Measurements from ENCODE around the gene ETV7.
"Not testable (repeated sequence)": the region's sequence is repeated elsewhere in the genome, so short reads cannot be mapped to it uniquely, and the experiment has no call there.

The ETV7 gene

DNA sequence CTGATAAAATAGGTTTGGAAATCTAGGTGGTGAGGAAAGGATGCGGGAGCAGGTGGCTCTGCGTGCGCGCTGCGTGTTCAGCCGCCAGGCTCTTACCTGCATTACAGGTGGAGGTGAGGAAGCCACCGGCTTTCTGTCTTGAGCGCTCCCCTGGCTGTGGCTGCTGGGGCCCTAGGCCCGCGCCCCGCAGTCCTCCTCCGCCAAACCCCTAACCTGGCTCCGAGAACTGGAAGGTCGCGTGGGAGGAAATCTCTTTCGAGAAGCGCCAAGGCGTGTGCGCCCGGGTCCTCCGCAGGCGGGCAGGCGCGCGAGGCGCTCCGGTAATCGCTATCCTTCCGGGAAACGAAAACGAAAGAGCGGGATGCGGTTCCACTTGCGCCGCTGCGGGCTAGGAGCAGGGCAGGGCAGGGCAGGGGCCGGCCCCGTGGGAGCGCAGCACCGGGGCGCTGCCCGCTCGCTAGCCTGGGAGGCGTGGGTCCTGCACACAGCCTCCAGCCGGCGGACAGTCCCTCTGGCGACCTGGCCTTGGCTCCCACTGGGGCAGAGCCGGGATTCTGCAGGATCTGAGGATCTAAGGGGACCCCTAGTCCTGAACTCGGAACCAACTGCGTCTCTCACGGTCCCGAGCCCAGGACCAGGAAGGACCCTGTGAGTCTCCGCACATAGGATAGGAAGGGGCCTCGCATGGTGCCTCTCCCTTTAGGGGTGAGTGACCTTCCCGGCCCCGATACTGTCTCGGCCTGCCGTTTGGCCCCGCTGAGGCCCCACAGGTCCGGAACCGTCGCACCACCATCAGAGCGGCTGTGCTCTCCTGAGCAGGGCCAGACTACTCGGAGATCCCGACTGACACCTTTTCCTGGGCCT is at the start of gene ETV7:
ETV7 (minus strand) TSS at position 230 of the 864 bp plus-strand sequence; CDS start at position 102, 128 bp downstream.
- DNase-seq (ENCODE audit: low spot score), result no peak

DNA sequence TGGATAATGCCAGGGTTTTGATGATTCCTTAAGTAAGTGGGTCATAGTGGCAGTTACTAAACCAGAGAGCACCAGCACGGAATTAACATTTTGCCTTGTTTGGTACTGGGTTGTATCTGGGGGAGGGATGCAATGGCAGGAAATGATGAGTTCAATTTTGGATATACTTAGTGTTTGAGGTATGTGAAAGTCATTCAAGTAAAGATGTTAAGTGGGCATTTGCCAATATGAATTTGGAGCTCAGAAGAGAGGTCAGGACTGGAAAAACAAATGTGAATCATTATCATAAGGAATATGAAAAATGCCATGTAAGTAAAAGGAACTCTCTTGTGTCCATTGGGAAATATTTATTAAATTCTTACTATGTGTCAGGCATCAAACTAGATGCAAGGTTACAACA is 49.0 kb upstream of the ETV7 start:
- DNase-seq (ENCODE audit: low spot score), result no peak

DNA sequence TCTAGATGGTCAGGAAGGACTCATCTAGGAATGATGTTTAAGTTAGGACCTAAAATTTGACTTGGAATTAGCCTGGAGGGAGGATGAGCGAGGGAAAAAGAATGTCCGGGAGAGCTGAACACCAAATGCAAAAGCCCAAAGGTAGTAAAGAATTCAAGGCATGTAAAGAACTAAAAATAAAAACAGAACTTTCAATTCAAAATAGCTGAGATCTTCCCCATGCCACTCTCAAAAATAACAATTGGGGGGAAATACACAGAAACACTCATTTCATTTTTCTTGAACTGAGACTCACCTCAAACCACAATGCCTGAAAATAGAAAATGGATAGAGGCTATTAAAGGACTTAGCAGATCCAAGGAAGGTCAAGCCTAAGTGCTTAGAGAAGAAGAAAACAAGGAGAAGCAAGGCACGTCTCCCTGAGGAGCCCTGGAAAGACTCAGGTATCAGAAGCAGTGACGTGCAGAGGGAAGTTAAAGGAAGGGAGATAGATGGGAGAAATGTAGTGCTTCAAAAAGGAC is 44.7 kb upstream of the ETV7 start:
- DNase-seq (ENCODE audit: low spot score), result no peak

DNA sequence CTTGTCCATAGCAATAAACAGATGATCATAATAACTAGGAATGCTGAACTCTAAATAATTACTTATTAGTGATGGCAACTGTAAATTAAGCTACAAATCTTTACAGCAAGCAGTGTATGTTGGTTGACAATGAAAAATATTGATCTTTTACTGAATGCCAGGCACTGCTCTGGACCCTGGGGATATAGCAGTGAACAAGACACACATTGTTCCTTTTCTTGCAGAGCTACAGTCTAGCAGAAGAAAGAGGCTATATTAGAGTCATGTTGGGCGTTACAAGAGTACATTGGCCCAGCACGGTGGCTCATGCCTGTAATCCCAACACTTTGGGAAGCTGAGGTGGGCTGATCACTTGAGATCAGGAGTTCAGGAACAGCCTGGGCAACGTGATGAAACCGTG is 43.7 kb upstream of the ETV7 start:
- DNase-seq (ENCODE audit: low spot score), result no peak

DNA sequence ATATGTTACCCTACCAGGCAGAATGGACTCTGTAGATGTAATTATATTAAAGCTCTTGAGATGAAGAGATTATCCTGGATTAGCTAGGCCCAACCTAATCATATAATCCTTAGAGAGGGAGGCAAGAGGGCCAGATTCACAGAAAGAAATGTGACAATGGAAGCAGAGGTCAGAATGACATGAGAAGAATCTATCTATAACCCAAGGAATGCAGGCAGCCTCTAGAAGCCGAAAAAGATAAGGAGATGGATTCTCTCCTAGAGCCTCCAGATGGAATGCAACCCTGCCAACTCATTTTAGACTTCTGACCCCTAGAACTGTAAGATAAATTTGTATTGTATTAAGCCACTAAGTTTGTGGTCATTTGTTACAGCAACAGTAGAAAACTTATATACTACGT is 42.9 kb upstream of the ETV7 start:
- DNase-seq (ENCODE audit: low spot score), result no peak

DNA sequence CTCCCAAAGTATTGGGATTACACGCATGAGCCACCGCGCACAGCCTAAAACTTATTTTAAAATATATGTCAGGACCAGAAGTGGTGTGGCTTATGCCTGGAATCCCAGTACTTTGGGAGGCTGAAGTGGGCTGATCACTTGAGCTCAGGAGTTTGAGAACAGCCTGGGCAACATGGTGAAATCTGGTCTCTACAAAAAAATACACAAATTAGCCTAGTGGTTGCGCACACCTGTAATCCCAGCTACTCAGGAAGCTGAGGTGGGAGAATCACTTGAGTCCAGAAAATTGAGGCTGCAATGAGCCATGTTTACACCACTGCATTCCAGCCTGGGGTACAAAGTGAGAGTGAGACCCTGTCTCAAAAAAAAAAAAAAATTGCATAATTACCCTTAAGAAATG is 41.4 kb upstream of the ETV7 start:
- no peak for DNase-seq (ENCODE audit: low spot score)

DNA sequence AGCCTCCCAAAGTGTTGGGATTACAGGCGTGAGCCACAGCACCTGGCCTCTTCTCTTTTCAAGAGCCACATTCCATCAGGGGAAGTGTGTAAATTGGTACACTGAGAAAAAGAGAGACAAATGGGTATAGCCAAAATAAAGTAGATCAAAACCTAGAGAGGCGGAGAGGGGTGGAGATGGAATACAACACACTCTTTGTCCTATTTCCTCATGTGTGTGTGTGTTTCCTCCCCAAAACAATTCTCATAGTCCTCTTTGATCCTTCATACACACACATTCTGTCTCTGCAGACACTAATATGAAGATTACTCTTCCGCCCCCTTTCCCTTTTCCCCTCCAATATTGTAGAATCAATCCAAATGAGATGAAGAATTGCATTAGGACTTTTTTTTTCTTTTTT is 39.2 kb upstream of the ETV7 start:
- DNase-seq (ENCODE audit: low spot score), result no peak

DNA sequence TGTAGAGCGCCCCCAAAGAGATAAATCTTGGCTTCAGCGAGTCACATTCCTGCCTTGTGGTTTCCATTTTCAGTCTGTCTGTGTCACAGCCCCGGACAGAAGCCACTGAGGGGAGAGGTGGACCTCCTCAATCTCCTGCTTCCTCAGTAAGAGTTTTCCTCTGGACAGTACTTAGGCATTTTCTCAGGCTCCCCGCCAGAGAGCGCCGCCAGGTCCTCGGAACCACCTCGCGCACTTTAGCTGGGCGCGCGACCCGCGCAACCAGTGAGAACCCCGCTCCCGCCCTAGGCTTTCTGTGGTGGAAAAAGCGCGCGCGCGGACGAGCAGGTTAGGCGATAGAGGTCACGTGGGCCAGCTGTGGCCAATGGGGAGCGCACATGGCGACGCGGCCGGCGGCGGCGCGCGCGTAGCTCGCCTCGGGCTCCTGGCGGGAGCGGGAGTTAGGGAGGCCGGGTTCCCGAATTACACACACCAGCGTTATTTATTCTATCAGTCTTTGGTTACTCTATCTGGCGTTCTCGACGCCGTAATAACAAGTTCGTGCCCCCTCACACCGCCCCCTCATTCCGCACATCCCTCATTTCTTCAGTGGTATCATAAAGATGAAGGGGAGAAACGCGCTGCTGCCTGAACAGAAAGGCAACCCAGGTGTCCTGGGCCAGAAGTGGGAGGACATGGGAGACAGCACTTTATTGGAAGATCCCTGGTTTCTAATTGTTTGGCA is 35.8 kb upstream of the ETV7 start:
- DNase-seq (ENCODE audit: low spot score), result peak; percentile 83

DNA sequence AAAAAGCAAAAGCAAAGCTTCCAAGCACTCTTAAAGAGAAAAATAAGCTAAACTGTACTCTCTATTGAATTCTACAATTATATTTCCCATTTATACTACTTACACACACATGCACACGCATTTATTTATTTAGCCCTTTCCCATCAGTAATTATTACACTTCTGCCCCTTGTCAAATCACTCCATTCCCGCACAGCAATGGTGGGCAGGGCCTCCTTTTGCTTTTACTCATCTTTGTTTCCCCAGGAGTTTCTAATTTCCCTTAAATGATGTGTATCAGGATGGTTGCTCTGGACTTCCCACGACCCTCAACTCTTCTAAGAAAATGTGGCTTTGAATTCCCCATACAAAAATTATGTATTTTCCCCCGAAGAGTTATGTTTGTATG is 35.2 kb upstream of the ETV7 start:
- DNase-seq (ENCODE audit: low spot score), result no peak

DNA sequence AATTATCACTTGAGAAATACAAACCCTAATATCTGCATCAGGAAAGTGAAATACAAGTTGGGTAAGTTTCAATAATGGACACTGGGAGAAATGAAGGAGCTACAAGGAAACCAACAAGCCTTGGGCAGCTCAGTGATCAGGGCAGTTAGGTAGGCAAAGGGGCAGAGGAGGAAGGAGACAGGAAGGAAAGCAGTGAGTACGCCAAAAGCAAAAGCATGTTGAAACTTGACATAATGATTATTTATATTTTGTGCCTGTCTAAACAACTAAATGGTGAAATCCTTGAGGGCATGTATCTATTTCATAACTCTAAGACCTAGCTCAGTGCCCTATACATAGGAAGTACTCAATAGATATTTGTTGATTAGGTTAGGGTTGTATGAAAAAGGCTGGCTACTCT is 31.8 kb upstream of the ETV7 start:
- no peak for DNase-seq (ENCODE audit: low spot score)

DNA sequence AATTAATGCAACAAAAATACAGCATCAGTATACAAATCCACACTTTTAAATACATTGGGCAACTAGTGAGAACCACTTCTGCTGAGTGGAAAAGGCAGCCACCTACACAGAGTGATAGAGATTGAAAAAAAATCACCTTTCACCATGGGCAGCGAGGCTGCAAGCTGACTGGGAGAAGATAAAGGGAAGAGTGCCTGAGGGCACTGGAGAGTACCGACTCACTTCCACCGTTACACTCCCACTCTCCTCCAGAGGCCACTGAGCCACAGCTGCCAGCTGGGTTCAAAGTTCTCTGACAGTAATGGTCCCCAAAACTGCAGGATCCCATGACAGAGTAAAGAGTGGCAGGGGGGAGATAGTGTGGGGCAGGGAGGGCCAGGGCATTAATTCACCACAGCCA is 31.1 kb upstream of the ETV7 start:
- DNase-seq (ENCODE audit: low spot score), result no peak

DNA sequence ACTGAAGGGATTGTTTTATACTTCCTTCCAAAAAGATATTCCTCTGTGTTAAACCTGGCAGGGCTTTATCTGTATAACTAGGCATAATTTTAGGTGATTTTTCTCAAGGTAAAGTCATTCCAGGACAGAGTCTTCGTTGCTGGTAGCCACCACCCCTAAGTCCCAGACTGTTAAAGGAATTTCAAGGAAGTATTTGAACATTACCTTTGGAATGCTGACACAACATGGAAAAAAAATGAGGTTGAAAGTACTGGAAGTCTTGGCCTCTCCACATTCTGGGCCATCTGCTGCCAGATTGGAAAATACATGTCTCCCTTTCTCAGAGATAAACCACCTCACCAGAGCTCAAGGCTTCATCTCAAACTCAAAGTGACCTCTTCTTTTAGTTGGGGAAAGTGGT is 27.0 kb upstream of the ETV7 start:
- no peak for DNase-seq (ENCODE audit: low spot score)

DNA sequence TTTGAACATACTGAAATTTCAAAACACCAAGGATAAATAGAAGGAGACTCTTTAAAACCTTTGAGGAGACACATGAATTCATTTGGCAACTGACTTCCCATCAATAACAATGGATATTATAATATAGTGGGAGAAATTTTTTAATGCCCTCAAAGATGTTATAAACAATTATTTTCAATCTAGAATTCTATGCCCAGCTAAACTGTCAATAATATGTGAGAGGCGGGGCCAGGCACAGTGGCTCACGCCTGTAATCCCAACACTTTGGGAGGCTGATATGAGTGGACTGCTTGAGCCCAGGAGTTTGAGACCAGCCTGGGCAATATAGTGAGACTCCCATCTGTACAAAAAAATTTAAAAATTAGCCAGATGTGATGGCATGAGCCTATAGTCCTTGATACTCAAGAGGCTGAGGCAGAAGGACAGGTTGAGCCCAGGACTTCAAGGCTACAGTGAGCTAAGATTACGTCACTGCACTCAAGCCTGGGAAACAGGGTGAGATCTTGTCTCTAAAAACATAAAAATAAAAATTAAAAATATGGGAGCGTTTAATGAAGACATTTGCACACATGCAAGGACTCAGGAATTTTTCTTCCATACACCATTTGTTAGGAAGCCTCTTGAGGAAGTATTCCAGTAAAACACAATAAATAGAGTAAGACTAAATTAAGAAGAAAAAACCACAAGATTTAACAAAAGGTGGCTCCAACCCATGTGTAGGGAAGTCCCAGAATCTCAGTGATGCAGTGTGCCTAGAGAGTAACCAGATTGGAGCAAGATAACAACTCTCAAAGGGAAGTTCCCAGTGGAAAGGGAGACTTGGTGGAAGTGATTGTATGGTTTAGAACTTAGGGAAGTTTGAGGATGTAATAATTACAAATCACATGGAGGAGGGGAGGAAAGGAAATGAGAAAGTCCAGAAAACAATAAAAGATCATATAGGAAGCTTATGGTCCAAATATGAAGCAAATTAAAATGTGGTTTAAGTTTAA is 26.3 kb upstream of the ETV7 start:
- DNase-seq (ENCODE audit: low spot score), result no peak

DNA sequence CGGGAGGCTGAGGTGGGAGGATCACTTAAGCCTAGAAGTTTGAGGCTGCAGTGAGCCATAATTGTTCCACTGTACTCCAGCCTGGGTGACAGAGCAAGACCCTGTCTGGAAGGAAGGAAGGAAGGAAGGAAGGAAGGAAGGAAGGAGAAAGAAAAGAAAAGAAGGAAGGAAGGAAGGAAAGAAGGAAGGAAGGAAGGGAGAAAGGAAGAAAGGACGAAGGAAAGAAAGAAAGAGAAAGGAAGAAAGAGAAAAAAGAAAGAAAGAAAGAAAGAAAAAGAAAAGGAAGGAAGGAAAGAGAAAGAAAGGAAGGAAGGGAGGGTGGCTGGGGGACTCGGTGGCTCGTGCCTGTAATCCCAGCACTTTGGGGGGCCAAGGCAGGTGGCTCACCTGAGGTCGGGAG is 22.2 kb upstream of the ETV7 start:
- not testable (repeated sequence) for DNase-seq (ENCODE audit: low spot score)

DNA sequence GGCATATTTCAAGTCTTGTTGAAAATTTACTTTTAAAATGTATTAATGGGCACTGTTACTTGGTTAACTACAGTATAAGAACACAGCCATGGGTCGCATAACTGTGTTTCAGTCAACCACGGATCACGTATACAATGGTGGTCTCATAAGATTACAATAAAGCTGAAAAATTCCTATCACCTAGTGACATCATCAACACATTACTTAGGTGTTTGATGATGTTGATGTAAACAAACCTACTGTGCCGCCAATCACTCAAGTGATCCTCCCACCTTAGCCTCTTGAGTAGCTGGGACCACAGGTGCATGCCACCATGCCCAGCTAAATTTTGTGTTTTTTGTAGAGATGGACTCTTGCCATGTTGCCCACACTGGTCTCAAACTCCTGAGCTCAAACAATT is 16.7 kb upstream of the ETV7 start:
- no peak for DNase-seq (ENCODE audit: low spot score)

DNA sequence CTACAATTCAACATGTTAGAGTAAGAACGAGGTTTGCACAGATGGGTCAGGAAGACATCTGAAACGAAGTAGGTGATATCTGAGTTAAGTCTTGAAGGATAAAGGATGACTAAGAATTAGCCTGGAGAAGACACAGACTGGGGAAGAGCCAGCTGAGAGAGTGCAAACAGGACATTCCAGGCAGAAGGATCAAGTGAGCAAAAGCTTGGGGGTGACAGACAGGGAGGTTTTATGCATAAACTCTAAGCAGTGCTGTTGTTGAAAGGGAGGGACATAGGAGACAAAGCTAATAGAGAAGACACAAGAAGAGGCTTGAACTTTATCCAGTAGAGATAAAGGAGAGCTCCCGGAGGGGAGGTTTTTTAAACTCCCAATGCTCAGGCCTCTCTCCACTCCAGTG is 15.0 kb upstream of the ETV7 start:
- DNase-seq (ENCODE audit: low spot score), result no peak

DNA sequence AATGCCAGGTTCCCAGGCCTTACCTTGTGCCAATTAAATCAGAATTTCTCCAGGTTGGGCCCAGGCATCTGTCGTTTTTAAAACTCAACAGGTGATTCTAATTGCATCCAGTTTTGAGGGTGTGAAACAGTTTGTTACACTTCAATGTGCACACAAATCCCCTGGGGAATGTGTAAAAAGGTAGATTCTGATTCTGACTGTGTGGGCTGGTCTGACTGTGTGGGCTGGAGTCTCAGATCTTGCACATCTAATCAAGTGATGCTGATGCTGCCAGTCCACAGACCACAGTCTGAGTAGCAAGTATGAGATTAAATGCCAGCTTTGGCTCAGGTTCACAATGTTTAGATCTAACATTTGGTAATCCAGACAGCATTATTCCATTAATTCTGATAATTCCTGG is 12.5 kb upstream of the ETV7 start:
- no peak for DNase-seq (ENCODE audit: low spot score)

DNA sequence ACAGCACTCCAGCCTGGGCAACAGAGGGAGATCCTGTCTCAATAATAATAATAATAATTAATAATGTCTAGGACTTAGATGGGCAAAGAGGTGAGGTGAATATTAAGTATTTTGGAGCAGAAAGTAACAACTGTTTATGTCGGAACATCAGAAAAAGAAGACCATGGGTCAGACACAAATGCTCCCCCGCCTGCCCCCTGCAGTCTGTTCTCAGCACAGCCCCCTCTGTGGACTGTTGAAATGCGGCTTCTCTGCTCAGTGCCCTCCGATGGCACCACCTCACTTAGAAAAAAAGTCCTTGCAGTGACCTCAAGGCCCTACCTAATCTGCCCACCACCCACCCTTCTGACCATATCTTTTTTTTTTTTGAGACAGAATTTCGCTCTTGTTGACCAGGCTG is 5.2 kb upstream of the ETV7 start:
- DNase-seq (ENCODE audit: low spot score), result no peak

DNA sequence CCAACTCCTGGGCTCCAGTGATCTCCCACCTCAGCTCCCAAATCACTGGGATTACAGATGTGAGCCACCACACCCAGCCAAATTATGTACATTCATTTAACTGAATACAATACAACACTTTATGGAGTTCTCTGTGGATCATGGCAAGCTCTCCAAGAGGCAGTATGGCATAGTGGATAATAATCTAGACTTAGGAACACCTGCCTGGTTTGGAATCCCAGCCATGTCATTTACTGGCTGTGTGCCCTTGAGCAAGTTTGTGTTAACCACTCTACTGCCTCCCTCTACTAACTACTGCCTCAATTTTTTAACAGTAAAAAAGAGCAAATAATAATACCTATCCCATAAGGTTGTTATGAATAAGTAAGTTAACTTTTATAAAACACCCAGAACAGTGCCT is 1.9 kb upstream of the ETV7 start:
- DNase-seq (ENCODE audit: low spot score), result no peak

DNA sequence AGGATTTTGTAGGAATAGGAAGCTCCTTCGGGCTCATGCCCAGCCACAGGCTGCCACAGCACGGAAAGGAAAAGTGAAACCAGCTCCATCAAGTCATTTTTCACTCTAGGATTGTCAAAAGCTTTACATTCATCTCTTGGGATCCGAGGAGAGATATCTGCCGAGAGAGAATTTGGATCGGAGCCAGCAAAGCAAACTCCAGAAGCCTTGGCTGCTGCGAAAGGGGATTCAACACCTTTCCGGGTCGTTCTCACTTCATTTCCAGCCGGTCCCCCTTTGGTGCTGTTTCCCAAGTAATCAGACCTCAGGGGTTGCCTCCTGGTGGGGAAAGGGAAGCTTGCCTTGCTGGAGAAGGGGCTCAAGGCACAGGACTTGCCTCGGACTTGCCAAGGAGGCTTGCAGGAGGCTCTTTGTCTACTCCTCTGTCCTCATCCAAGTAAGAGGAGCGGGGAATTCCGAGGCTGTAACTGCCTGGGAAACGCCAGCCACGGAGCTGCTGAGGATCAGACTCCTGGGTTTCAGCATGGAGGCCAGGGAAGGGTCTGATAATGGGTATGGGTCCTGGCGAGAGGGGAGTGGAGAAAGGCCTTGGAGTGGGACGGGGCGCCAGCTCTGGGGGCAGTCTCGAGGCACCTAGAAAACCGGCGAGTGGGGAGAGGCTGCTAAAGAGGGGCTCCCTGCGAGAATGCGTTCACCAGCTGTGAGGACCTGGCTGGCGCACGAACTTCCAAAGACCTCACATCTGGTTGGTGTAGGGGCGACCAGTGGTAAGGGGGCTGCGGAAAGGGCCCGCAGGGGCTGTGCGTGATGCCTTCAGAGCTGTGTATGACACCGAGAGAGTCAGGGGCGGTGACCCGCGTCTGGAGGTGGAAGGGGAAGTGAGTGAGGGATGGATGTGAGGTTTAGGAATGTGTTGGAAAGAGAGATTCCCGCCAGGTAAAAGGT is 702 bp downstream of the ETV7 start:
- no peak for DNase-seq (ENCODE audit: low spot score)

DNA sequence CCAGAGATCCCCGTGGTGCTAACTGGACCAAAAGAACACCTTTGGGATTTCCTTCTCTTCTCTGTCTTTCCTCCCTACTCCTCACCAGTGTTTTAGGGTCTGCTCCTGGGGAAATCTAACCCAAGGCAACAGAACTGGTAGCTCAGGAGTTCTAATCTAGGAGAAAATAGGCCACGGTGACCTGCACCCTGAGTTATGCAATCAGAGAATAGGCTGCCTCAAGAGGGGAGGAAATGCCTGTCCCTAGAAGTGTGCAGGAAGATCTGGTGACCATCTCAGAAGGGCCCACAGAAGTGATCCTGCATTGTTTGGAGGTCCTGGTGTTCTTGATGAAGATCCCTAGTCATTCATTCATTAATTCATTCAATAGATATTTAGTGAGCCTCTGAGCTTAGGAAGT is 3.4 kb downstream of the ETV7 start:
- no peak for DNase-seq (ENCODE audit: low spot score)

All from HuH-7.5 (cell line).